Nephron (organoid): Measurements from ENCODE around the gene AGAP1.

Experiments used
- H3K27ac Mint-ChIP-seq, 3 experiments: 2 replicates each; pipeline ENCODE4 v1.8.0; 2020; ENCODE audit warnings: mixed read lengths in 3 of 3, mild to moderate bottlenecking in 2 of 3, moderate library complexity in 1 of 3
- H3K27me3 Mint-ChIP-seq: 2 replicates; pipeline ENCODE4 v1.8.0; 2021; ENCODE audit warnings: low read depth, mild to moderate bottlenecking, moderate library complexity, mixed read lengths
- H3K36me3 Mint-ChIP-seq: 2 replicates; pipeline ENCODE4 v1.8.0; 2020; ENCODE audit warnings: low read depth, mixed read lengths
- H3K4me1 Mint-ChIP-seq: 2 replicates; pipeline ENCODE4 v1.8.0; 2020; ENCODE audit warnings: mixed read lengths
- H3K4me3 Mint-ChIP-seq, 3 experiments: 2 replicates each; pipeline ENCODE4 v1.8.0; 2020; ENCODE audit warnings: mild to moderate bottlenecking in 3 of 3, mixed read lengths in 3 of 3, moderate library complexity in 2 of 3
- H3K9me3 Mint-ChIP-seq: 2 replicates; pipeline ENCODE4 v1.8.0; 2020; ENCODE audit warnings: mixed read lengths
- TF ChIP-seq, protein P1 (sequence below), 3 experiments: fragments of 200-600 bp; sonication (generic); IDR thresholded peaks; one replicate each; pipeline ENCODE4 v1.5.0; 2021; ENCODE audit warnings: antibody characterized with exemption in 3 of 3; ENCODE audit not compliant: unreplicated experiment in 3 of 3

AGAP1 gene

DNA sequence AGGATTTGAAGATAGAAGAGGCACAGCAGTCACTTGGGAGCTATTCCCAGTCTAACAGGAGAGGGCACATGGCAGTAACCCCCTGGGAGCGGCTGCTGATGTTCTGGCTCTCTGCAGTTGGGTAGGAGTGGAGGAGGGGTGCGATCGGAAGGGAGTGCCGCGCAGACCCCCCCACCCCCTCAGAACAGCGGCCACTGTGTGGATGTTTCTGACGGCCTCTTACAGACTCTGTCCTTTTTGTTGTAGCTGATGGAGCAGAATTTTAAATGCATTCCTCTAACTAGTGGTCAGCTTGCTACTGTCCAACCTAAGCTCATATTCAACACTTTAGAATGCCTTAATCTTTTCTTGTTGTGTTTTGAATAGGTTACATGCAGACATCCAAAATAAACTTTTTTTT, 127.9 kb downstream of the AGAP1 start:
- Mint-ChIP-seq H3K9me3 (no peaks in the 10 kb centered on the region), H3K4me1 (peaks cover 18% of the 10 kb centered on the region), H3K27ac (no peak overlapping the region), H3K27me3 (peaks cover 5% of the 10 kb centered on the region), H3K36me3 (peaks cover 4% of the 10 kb centered on the region), H3K4me3 (no peak overlapping the region)
- TF ChIP-seq, protein P1, sequence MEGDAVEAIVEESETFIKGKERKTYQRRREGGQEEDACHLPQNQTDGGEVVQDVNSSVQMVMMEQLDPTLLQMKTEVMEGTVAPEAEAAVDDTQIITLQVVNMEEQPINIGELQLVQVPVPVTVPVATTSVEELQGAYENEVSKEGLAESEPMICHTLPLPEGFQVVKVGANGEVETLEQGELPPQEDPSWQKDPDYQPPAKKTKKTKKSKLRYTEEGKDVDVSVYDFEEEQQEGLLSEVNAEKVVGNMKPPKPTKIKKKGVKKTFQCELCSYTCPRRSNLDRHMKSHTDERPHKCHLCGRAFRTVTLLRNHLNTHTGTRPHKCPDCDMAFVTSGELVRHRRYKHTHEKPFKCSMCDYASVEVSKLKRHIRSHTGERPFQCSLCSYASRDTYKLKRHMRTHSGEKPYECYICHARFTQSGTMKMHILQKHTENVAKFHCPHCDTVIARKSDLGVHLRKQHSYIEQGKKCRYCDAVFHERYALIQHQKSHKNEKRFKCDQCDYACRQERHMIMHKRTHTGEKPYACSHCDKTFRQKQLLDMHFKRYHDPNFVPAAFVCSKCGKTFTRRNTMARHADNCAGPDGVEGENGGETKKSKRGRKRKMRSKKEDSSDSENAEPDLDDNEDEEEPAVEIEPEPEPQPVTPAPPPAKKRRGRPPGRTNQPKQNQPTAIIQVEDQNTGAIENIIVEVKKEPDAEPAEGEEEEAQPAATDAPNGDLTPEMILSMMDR (IDR thresholded peaks at IDR 0.05; ENCODE audit: unreplicated experiment in 3 of 3): no peak

DNA sequence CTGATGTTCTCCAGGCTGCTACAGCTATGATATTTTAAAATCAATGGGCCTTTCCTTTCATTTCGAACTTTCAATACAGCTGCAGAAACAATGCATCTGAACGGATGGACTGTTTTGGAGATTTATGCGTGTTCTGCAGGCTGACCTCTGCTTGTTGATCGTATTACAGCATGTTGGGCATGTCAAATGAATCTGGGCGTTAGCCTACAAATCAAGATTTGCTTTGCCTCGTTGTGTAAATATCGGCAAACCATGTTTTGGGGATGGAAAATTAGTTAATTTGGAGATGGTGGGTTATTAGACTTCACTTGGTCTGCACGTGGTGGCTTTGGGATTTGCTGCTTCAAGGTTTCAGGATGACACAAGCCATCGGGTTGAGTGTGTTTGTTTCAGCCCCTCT, 129.3 kb downstream of the AGAP1 start:
- Mint-ChIP-seq H3K4me1 (peaks cover 18% of the 10 kb centered on the region), H3K27ac (no peak overlapping the region), H3K36me3 (peaks cover 4% of the 10 kb centered on the region), H3K9me3 (no peaks in the 10 kb centered on the region), H3K4me3 (no peak overlapping the region), H3K27me3 (peaks cover 5% of the 10 kb centered on the region)
- TF ChIP-seq, protein P1 (IDR thresholded peaks at IDR 0.05; ENCODE audit: unreplicated experiment in 3 of 3): no peak

DNA sequence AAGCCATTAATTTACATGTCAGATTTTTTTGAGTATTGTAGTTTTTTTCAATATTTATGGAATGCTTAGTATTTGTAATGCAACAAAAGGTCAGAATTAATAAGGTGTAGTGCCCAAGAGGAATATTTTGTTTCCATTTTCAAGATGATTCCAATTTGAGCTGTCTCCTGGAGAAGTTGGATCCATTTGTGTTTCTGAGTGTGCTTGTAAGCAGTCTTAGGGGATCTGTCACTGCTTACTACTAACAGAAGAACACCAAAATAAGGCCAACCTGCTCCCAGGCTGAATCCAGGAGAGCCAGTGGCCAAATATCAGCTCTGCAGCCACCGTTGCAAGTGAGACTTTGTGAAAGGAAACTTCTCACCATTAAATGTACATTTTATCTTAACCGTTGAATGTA, 129.9 kb downstream of the AGAP1 start:
- H3K9me3 Mint-ChIP-seq: no peaks in the 10 kb centered on the region
- H3K27ac Mint-ChIP-seq: no peak overlapping the region
- no peak overlapping the region for H3K4me3 Mint-ChIP-seq
- H3K27me3 Mint-ChIP-seq: peaks cover 5% of the 10 kb centered on the region
- peaks cover 2% of the 10 kb centered on the region for H3K36me3 Mint-ChIP-seq
- TF ChIP-seq, protein P1 (IDR thresholded peaks at IDR 0.05; ENCODE audit: unreplicated experiment in 3 of 3): no peak
- peaks cover 18% of the 10 kb centered on the region for H3K4me1 Mint-ChIP-seq

DNA sequence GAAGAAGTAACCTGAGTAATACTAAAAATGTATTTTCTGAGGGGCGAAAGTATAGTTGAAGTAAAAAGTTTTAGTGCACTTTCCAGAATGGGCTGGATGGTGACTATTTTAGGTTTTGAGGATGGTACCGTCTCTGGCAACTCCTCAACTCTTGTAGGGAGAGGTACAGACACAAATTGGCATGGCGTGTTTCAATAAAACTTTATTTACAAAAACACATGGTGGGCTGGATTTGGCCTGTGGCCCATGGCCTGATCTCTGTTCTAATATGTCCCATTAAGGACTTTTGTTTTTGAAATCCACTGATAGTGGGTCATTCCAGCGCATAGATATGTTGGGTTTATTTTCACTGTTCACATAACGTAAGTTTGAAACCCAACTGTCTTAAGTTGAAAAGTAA, 132.8 kb downstream of the AGAP1 start:
- Mint-ChIP-seq H3K4me3 (no peak overlapping the region), H3K27me3 (no peaks in the 10 kb centered on the region), H3K9me3 (no peaks in the 10 kb centered on the region), H3K27ac (no peak overlapping the region), H3K36me3 (no peaks in the 10 kb centered on the region), H3K4me1 (peaks cover 18% of the 10 kb centered on the region)
- TF ChIP-seq, protein P1 (IDR thresholded peaks at IDR 0.05; ENCODE audit: unreplicated experiment in 3 of 3): no peak

DNA sequence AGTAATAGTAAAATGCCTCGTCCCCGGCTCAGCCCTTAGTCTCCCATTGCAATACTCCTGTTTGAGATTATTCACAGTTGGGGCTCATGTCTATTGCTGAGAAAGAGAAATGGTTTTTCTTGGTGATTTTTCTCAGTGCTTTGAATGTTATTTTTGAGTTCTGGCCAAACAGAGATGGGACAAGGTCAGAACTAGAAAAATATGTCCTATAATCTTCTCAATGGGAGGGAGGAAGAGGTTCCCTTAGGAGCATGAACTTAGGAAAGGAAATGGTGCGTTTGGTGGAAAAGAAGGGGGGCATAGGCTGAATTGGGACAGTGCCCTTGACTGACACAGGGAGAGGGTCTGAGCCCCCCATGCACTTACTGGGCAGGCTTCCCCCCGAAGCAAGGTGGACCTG, 133.8 kb downstream of the AGAP1 start:
- TF ChIP-seq, protein P1 (IDR thresholded peaks at IDR 0.05; ENCODE audit: unreplicated experiment in 3 of 3): no peak
- Mint-ChIP-seq H3K4me1 (peaks cover 16% of the 10 kb centered on the region), H3K4me3 (no peak overlapping the region), H3K36me3 (no peaks in the 10 kb centered on the region), H3K9me3 (no peaks in the 10 kb centered on the region), H3K27me3 (no peaks in the 10 kb centered on the region), H3K27ac (no peak overlapping the region)

DNA sequence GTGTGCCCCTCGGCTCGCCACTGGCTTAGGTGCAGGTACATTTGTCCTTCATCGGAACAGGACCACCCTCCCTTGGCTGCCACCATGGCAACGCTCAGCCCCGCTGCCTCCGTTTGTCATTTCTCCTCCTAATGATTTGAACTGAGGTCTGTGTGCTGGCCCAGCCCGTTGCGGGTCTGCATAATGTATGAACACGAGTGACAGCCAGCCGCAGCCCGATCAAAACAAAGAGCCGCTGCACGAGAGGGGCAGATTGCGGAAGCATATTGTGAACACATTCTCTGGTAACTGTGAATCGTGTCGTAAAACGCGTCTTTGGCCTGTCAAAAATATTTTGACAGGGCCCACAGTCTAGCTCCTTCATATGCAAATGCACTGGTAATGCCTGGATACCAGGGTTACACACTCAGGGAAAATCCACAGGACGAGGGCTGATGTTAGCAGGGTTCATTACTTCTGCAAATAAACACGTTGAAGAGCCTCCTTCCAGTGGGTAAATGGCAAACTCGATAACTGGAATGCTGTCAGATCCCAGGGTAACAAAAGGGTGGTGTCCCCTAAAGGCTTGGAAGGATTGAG, 137.0 kb downstream of the AGAP1 start:
- TF ChIP-seq, protein P1 (IDR thresholded peaks at IDR 0.05; ENCODE audit: unreplicated experiment in 3 of 3): no peak
- peaks cover 5% of the 10 kb centered on the region for H3K4me1 Mint-ChIP-seq
- H3K9me3 Mint-ChIP-seq: no peaks in the 10 kb centered on the region
- H3K36me3 Mint-ChIP-seq: no peaks in the 10 kb centered on the region
- no peaks in the 10 kb centered on the region for H3K27me3 Mint-ChIP-seq
- no peak overlapping the region for H3K4me3 Mint-ChIP-seq
- no peak overlapping the region for H3K27ac Mint-ChIP-seq
